Tongue (tissue), 2 donors: ENCODE measurements around the gene KCNK7. TPM values are rescaled to one million over a fixed set of nuclear protein-coding genes. Genes with fewer than 3 reads are reported as not detected.

ENCODE experiments used
- DNase-seq: peaks from one replicate; pipeline ENCODE4 v3.0.0-alpha.2; 2015
- total RNA-seq: library from RNA; depleted of rRNA; stranded (reverse); fragments of >200 nt; gene quantifications from one replicate; pipeline ENCODE4 v1.2.3, GENCODE V29; 2014

Gene KCNK7
- total RNA-seq, 1 donor from 2014 or later: 4.2 TPM

GRCh38 chr11:65625628-65626342, 30.2 kb upstream of the KCNK7 start:
- peak; percentile 45 for DNase-seq

- no peak for DNase-seq
Measured at GRCh38 chr11:65624931-65625627, 29.5 kb upstream of the KCNK7 start.

- no peak for DNase-seq
Measured at GRCh38 chr11:65623852-65624616, 28.4 kb upstream of the KCNK7 start.

DNA sequence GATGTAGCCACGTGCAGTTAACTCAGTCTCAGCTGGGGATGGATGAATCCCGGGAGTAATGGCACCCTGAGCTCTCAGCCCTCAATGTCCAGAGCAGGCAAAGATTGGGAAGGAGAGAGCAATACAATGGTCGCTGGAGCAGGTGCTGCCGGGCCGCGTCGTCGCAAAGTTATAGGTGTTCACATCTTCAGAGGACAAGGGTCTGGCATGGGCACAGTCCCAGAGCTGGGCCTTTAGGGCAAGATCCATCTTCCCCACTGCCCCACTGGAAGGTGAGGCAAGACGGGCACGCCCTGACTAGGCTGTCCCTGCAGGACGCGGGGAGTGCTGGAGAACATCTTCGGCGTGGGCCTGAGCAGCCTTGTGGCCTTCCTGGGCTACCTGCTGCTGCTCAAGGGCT, 27.6 kb upstream of the KCNK7 start:
- no peak for DNase-seq

- no peak for DNase-seq
Measured at GRCh38 chr11:65622011-65622410, 26.4 kb upstream of the KCNK7 start.

- DNase-seq: no peak
Measured at GRCh38 chr11:65621460-65621859, 25.9 kb upstream of the KCNK7 start.

DNA sequence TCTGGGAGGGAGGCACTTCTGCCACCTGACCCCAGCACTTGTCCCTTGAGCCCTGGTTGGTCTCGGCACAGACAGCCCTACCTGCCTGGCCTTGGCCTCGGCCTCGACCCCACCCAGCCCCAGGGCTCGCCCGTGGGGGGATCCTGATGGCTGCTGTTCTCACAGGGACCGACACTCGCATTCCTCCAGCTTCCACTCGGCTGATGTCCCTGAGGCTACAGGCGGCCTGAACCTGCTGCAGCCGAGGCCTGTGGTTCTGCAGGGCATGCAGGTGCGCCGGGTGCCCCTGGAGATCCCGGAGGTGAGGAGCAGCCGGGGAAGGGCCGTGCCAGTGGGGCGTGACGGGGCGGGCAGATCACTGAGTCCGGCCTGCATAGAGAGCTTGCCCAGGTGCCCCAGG, 25.1 kb upstream of the KCNK7 start:
- DNase-seq: no peak

- DNase-seq: no peak
Measured at GRCh38 chr11:65619281-65619928, 23.8 kb upstream of the KCNK7 start.

DNA sequence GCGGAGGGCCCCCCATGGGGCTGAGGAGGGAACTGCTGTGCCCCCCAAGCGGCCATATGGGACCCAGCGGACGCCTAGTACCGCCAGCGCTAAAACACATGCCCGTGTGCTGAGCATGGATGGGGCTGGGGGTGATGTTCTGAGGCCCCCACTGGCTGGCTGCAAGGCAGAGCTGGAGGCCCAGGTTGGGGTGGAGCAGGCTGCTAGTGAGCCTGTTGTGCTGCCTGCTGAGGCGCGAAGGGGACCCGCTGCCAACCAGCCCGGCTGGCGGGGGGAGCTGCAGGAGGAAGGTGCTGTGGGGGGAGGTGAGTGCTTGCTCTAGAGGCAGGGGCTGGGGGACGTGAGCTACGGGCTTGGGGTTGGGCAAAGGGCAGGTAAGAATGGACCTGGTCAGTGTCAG, 23.2 kb upstream of the KCNK7 start:
- no peak for DNase-seq

- DNase-seq: no peak
Measured at GRCh38 chr11:65617990-65618751, 22.6 kb upstream of the KCNK7 start.

DNA sequence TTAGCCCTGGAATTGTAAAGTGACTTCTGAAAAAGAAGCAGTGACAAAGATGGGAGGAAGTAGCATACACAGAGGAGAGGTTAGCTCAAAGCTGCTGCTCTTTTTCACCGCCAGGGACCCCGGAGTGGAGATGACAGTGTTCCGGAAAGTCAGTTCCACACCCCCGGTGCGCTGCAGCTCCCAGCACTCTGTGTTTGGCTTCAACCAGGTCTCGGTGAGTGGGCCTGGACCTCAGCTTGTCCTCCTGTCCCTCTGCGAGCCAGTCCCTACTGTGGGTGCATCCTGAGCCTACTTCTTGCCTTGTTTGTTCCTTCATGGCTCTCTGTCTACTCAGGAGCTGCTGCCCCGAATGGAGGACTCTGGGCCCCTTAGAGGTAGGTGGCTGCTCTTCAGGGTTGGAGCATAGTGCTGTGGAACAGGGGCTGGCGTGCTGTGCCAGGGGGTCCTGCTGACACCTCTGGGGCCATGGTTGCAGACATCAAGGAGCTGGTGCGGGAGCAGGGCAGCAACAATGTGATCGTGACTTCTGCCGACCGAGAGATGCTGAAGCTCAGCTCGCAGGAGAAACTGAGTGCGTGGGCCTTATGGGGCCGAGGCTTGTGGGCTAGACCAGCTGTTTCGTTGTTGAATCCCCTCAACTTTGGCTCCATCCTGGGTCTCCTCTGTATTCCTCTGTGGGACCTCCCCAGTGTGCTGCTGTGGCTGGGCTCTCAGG, 21.7 kb upstream of the KCNK7 start:
- DNase-seq: no peak

GRCh38 chr11:65616575-65617001, 21.0 kb upstream of the KCNK7 start:
- no peak for DNase-seq

DNA sequence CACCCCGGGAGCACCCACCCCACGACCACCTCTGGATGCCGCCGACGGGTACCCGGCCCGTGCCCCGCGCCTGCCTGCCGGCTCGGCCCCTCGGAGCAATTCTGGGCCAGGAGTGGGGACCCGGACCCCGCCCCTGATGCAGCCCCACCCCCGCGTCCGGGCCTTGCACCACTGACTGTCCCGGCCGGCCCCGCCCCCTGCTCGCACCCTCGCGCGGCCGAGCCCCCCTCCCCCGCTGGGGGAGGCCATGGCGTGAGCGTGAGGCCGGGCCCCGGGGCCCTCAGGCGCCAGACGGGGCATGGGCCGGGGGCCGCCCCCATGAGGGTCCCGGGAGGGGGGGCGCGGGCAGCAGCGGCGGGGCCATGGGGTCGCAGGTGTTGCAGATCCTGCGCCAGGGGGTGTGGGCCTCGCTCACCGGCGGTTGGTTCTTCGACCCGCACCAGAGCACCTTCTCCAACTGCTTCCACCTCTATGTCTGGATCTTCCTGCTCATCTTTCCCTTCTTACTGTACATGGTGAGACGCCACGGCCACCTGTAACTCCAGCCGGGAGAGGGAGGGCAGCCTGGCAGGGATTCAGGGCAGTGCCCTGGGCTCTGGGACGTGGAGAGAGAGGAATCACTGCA, 20.5 kb upstream of the KCNK7 start:
- DNase-seq: peak; percentile 35

DNA sequence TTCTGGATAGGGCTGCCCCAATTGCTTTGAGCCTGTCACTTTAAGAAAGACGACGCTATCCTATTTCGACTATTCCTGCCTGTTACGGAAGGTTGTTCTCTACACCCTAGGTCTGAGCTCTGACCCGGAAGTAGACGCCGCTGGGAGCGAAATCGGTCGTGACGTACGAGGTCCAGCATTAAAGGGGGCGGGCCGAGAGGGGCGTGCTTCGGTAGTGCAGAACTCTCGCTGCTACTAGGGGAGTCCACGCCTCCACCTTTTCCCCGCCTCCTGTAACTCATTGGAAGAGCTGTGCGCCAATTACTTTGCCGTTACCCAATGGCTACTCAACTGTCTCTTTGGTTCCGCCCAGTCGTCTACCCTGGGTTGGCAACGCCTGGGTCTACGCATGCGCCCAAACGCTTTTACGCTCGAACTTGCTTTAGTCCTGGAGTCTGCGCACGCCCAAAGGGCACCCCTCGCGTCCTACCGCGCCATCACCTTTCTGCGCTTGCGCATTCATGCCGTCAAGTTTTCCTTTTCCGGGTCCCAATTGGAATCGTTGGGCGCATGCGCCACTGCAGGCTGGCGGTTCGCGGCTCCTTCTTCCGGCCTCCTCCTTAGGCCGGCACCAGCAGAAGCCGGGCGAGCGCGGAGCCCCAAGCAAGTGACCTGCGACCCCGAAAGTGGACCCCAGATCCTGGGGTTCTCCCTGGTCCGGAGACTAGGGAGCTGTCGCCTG, 19.8 kb upstream of the KCNK7 start, which contains the start of gene PCNX3:
Gene PCNX3 (plus strand): TSS at position 548 of the 721 bp plus-strand sequence. CDS start 536 bp downstream, outside the sequence.
- peak; percentile 100 for DNase-seq

- DNase-seq: no peak
Measured at GRCh38 chr11:65613091-65613928, 17.7 kb upstream of the KCNK7 start.

GRCh38 chr11:65612691-65613090, 17.1 kb upstream of the KCNK7 start:
- DNase-seq: no peak

DNA sequence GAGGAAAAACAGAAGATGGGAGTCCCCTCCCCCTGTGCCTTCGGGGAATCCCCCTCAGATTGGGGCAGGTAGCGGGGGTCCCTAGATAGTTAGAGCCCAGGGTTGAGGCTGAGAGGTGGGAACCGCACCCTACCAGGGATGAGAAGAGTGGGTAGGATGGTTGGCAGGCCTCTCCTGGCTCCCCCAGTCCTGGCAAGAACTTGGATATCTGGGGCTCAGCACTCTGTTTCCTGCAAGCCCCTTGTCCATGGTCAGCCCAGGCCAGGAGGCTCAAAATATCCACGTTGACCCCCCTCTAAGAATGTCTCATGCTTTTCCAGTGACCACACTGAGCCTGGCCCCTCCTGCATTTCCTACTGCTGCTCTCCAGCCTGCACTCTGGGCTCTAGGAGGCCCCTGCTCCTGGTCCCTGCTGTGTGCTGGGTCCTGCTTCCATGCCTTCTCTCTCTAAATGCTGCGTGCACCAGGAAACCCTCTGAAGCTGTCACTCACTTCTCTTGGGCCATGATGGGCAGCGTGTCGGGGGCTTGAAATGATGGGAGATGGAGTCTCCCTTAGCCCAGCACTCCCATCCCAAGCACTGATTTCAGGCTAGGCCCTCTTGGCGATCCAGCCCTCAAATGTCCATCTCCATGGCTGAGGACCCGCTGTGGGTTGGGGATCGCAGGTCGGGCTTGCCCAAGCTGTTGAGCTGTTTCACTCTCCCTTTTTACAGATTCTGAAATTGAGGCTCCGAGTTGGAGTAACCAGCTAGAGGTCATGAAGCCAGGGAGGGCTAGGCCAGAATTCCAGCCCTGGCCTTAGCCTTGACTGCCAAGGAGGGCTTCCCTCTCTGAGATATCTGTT, 16.4 kb upstream of the KCNK7 start:
- no peak for DNase-seq
